Measurements from ENCODE around the gene PTPN3. TPM values are rescaled to one million over a fixed set of nuclear protein-coding genes. Genes with fewer than 3 reads are reported as not detected.

Gene PTPN3
- total RNA-seq, 1 experiment from 2014 or later: 10.1 TPM

DNA sequence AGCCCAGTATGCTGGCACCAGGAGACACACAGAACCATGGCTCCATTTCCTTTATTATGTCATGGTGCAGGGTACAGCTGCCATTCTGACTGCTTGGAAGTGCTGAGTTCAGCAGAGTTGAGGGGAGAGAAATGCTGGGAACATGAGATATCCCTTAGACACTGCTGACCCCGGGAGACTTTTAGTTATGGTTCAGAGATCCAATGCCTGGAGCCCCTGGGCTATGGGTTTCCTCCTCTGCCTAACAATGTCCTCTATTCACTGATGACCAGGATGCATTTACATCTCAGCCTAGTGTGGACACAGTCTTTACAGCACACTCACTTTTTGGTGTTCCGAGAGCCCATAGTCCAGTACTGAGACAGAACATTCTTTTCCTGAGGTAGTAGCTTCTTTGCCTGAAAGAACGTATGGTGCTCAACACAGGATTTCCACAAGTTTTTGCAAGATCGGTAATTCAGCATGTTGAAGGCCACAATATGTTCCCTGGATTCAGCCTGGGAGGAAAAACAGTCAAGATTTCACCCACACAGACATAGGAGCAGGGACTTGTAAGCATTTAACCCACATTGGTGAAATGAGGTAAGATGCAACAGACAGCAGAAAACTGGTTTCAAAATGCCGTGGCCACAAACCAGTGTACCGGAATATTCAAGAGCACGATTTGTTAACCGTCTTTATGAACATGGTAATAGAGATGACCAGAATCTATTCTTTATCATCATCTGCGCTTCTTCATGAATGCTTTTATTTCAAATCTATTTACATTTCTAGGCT, 71.3 kb downstream of the PTPN3 start:
- no peak for DNase-seq (ENCODE audit: low read depth)

- no peak for DNase-seq (ENCODE audit: low read depth)
Measured at GRCh38 chr9:109424618-109425017, 73.5 kb downstream of the PTPN3 start.

- DNase-seq (ENCODE audit: low read depth): no peak
Measured at GRCh38 chr9:109423877-109424276, 74.2 kb downstream of the PTPN3 start.

- no peak for DNase-seq (ENCODE audit: low read depth)
Measured at GRCh38 chr9:109422641-109423040, 75.5 kb downstream of the PTPN3 start.

DNA sequence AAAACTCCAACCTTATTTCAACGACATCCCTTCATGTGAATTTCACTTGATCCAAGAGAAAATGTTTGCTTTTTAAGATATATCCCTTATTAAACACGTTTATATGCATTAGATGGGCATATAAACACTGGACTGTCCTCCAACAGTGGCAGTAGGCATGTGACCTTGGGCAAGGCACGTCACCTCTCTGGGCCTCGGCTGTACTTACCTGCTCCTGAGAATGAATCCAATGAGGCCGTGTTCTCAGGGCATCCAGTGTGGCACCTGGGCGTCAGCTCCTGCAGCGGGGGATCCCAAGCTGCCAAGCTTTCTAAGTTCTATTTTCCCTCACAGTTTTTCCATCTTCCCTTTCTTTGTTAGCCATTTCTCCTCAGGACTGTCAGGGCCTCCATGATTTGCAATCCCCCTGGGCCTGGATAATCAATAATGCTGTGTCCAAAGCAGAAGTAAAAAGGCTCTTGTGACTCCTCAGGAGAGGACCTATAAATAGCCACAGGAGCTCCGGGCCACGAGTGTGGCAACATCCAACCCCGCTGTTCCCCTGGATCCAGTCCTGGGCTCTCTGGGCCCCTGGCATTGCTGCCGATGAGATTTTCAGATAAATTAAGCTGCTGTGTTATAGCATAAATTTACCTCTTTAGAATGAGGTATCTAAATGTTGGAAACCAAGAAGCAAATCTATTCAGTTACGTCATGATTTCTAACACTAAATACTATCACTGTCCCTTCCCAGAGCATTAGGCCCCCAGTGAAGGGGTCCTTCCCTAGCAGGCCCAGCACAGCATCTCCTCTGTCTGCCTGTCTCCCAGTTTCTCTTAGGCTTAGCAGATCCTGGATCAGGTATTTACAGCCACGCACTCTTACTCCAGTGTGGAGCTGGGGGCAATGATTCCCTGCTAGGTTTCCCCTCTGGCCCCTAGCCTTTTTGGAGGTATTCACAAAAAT, 76.8 kb downstream of the PTPN3 start:
- DNase-seq (ENCODE audit: low read depth): no peak

DNA sequence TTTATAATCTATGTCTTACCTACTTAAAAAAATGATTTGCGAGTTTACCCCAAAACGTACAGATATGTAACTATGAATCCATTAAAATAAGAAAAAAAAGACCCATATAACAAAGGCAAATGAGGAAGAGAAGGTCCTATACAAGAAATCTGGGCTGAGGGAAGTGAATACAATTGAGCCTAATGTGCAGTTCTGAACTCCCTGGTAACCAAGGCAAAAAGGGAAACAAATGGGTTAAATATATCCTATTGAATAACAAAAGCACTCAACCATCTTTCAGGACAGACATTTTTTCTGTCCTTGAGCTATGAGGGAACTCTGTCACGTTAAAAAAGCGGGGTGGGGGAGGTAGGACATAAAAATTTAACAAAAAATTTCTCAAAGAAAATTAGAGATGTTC, 78.6 kb downstream of the PTPN3 start:
- DNase-seq (ENCODE audit: low read depth): no peak

- no peak for DNase-seq (ENCODE audit: low read depth)
Measured at GRCh38 chr9:109418827-109419226, 79.3 kb downstream of the PTPN3 start.

- no peak for DNase-seq (ENCODE audit: low read depth)
Measured at GRCh38 chr9:109417585-109418544, 80.2 kb downstream of the PTPN3 start.

GRCh38 chr9:109417054-109417453, 81.1 kb downstream of the PTPN3 start:
- no peak for DNase-seq (ENCODE audit: low read depth)

GRCh38 chr9:109416135-109416706, 81.9 kb downstream of the PTPN3 start:
- no peak for DNase-seq (ENCODE audit: low read depth)

DNA sequence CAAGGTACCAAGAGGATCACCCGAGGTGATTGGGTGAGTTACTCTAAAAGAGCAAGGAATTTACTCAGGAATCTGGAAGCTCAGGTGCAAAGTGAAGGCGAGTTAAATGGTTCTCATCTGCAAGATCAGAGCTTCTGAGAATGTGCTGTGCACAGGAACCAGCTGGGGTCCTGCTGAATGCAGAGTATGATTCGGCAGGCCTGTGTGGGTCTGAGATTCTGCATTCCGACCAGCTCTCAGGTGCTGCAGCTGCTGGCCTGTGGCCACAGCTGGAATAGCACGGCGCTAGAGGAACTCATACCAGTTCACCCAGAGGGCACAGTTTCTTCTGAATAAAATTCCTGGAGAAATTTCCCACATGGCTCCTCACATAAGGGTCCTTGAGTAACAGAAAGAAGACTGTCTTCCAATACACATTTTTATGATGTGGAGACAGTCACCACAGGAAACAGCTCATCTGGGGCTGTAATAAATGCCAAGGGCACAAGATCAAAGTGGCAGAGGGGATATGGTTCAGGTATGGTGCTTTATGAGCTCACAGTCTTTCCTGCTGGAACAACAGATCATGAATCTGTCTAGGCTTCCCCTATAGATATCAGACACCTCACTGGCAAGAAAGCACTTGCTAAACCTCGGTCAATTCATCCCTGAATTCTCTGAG, 83.9 kb downstream of the PTPN3 start:
- no peak for DNase-seq (ENCODE audit: low read depth)

DNA sequence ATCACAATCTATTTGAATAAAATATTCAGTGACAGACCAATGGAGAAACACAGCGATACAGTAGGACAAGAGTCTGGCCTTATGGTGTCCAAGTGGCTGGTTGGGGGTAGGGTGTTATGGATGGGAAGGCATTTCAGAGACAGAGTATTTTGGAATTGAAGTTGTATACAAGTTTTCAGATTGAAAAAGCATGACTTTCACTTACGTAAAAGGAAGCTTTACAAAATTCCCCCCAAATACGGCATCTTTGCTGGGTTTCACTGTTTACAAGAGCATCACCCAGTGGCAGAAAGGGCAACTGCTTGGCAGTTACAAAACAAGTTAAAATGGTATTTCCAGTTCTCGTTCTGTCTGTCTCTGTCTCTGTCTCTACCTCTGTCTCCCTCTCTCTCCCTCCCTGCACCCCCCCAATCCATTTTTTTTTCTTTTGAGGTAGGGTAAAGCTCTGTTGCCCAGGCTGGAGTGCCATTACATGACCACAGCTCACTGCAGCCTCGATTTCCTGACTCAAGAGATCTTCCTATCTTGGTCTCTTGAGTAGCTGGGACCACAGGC, 86.2 kb downstream of the PTPN3 start:
- DNase-seq (ENCODE audit: low read depth): no peak

GRCh38 chr9:109411069-109411761, 86.9 kb downstream of the PTPN3 start:
- no peak for DNase-seq (ENCODE audit: low read depth)

GRCh38 chr9:109409773-109410397, 88.2 kb downstream of the PTPN3 start:
- no peak for DNase-seq (ENCODE audit: low read depth)

- no peak for DNase-seq (ENCODE audit: low read depth)
Measured at GRCh38 chr9:109408759-109409462, 89.2 kb downstream of the PTPN3 start.

DNA sequence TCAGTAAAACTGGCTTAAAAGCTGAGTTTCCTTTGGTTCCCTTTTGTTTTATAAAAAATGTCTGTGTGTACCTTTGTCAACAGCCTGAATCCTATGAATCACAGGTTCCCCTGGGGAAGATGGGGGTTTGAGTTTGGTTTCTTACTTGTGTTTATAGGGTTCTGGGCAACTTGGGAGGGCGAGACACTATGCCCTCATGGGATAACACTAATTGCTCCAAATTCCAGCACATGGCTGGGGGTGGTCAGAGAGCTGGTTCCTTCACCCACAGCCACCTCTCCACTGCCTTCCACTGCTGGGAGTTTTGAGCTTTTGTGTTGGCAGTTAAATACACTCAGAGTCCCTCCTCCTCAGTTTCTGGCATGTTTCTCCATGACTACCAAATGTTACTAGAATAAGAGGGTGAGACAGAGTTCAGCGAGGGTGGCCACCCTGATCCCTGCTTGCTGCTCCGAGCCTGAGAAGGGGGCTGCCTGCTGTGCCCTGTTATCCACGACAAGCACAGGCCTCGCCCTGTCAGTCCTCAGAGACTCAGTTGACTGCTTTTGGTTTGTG, 94.3 kb downstream of the PTPN3 start:
- no peak for DNase-seq (ENCODE audit: low read depth)

DNA sequence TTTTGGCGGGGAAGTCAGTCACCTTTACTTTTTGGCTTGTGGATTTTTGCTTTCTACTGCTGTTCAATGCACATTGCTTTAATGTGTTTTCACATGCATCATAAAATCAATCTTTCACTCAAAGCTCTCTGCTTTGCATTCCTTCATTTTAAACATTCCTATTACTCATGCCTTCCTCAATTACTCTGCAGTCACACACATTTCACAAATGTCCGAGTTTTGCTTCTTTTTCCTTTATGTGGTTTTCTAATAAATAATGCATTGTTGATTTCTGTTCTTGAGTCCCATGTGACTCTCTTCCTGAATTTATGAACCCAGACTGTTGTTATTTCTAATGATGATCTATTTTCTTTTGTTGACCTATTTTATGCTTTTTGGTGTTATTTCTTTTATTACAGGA, 95.0 kb downstream of the PTPN3 start:
- DNase-seq (ENCODE audit: low read depth): no peak

- DNase-seq (ENCODE audit: low read depth): no peak
Measured at GRCh38 chr9:109401990-109402318, 96.2 kb downstream of the PTPN3 start.

All from HT1080 (cell line).